Retinal pigment epithelial cell (primary cell): ENCODE results near the gene NANOG.
"Not testable (repeated sequence)": the region's sequence is repeated elsewhere in the genome, so short reads cannot be mapped to it uniquely, and the experiment has no call there.

ENCODE experiments used
- DNase-seq: peaks from one replicate; pipeline ENCODE4 v3.0.0-alpha.2; 2010; ENCODE audit warnings: low read depth
- H3K4me3 ChIP-seq: 2 replicates; pipeline ENCODE4 v1.5.1; 2011; ENCODE audit warnings: mild to moderate bottlenecking, low read length, control low read depth, moderate library complexity
- TF ChIP-seq, protein P1 (sequence below): conservative IDR thresholded peaks from 2 replicates; pipeline ENCODE4 v1.5.1; 2011; ENCODE audit warnings: low read depth, low read length, control low read depth, inconsistent platforms

The NANOG gene

GRCh38 chr12:7806863-7807487 lies 17.8 kb downstream of the NANOG start:
- TF ChIP-seq, protein P1, sequence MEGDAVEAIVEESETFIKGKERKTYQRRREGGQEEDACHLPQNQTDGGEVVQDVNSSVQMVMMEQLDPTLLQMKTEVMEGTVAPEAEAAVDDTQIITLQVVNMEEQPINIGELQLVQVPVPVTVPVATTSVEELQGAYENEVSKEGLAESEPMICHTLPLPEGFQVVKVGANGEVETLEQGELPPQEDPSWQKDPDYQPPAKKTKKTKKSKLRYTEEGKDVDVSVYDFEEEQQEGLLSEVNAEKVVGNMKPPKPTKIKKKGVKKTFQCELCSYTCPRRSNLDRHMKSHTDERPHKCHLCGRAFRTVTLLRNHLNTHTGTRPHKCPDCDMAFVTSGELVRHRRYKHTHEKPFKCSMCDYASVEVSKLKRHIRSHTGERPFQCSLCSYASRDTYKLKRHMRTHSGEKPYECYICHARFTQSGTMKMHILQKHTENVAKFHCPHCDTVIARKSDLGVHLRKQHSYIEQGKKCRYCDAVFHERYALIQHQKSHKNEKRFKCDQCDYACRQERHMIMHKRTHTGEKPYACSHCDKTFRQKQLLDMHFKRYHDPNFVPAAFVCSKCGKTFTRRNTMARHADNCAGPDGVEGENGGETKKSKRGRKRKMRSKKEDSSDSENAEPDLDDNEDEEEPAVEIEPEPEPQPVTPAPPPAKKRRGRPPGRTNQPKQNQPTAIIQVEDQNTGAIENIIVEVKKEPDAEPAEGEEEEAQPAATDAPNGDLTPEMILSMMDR, result peak; percentile 97
- no peak overlapping the region for H3K4me3 ChIP-seq
- no peak for DNase-seq

DNA sequence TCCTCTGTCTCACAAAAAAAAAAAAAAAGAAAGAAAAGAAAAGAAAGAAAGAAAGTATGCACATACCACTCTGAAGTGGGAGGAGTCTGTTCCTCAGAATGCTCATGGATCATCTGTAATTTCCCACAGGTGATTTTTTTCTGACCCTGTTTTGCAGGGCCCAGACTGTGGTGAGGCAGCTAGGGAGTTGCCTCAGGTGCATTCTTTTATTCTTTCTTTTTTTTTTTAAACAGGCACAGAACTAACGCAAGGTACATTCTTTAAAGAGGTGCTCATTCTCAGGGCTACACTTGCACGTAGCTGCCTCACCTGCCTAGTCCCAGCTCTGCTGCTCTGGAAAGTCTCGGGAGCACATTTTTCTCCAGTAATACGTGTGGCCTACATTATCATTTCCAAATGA lies 36.6 kb downstream of the NANOG start:
- DNase-seq, H3K4me3 ChIP-seq: not testable (repeated sequence)

DNA sequence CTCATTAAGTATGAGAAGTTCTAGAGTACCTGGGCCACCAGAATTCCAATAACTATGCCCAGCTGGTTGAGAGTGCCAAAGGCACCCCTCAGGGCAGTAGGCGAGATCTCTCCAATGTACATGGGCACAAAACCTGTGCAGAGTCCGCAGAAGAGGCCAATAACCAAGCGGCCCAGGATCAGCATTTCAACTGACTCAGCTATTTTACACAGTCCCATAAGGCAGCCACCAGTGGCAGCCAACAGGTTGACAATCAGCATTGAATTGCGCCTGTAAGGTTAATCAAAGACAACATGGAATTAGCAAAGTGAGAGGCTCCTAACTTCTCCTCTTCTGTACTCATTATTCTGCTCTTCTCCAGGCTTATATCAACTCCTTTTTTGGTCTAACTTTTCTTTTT lies 40.5 kb downstream of the NANOG start:
- not testable (repeated sequence) for DNase-seq, H3K4me3 ChIP-seq

DNA sequence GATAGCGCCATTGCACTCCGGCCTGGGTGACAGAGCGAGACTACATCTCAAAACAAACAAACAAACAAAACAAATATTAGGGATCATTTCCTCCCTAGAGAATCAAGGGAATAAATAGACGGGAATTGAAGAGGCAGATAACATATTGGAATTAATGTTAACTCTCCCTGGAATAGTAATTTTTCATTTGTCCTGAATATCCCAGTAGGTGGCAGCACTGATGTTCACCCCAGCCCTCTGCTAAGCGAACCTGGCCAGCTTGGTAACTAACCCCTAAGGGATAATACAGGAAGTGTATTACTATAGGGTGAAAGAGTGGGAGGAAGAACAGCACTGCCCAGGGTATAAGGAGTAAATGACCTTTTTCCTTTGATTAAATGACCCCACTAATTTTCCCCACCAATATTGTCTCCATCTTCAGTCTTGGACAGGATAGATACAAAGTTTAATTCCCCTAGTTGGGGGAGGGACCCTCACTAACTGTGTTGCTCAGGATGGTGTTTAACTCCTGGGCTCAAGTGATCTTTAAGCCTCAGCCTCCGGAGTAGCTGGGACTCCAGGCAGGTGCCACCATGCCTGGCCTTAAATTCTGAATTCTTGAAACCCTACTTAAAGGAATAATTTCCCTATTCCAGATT lies 43.0 kb downstream of the NANOG start:
- peak; percentile 4 for DNase-seq
- H3K4me3 ChIP-seq, result no peak overlapping the region
- TF ChIP-seq, protein P1, result peak; percentile 69

DNA sequence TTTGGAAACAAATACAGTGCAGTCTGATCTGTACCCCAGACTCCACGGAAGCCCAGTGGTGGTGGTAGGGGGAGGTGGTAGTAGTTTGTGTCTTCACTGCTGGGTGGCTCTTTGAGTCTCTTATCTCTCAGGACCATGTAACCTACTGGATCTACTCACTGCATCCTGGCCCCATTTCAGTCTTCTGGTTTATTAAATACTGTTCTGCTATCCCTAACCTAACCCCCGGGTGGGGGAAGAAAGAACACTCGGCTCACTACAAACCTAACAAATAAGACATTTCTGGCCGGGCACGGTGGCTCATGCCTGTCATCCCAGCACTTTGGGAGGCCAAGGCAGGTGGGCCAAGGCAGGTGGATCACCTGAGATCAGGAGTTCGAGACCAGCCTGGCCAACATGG lies 44.0 kb downstream of the NANOG start:
- not testable (repeated sequence) for H3K4me3 ChIP-seq, DNase-seq

DNA sequence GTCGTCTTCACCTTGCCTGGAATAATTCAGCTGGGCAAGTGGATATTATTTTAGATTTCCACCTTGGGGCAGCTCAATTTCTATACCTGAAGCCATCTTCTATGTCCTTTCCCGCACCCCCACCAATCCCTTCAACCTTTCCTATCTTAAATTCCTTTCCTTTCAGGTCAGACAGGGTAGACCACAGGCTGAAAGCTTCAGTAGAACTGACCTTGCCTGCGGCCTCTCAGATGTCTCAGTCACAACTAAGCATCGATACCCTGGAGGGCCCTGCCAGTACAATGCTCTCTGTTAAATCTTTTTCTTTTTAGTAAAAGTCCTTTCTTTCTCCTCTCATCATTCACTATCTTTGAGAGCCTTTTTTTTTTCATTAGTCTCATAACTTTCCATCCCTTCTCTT lies 44.6 kb downstream of the NANOG start:
- TF ChIP-seq, protein P1, result no peak

DNA sequence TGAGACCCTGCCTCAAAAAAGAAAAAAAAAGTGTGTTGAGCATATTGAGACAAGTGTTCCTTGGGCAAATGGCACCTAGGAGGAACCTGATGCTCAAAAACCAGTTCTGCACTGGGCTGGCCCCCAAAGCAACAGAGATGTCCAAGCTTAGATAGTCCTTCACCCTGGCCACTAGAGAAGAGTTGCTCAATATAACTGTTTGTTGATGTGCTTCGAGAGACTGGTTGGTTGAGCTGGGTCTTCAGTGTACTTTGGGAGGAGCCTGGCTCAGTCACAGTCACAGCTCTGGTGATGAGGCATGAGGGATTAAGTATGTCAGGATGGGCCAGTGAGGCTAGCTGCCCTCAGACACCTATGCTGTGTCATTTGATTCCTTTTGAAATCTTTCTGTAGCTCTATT lies 45.5 kb downstream of the NANOG start:
- H3K4me3 ChIP-seq, result no peak overlapping the region

More for the DNA sequence above, 44.6 kb downstream of the NANOG start:
- DNase-seq, result no peak
- no peak overlapping the region for H3K4me3 ChIP-seq

GRCh38 chr12:7835116-7835515 lies 45.9 kb downstream of the NANOG start:
- TF ChIP-seq, protein P1, result no peak
- DNase-seq, result no peak
- no peak overlapping the region for H3K4me3 ChIP-seq

More for the DNA sequence above, 45.5 kb downstream of the NANOG start:
- TF ChIP-seq, protein P1, result no peak
- no peak for DNase-seq
